WTC11 (cell line): ENCODE results near the gene APOL3. TPM values are rescaled to one million over a fixed set of nuclear protein-coding genes. Genes with fewer than 3 reads are reported as not detected.
"Not testable (repeated sequence)": the region's sequence is repeated elsewhere in the genome, so short reads cannot be mapped to it uniquely, and the experiment has no call there.

Experiments
- ATAC-seq: fragments of 200-7000 bp; cut with Tn5 transposase; 2 replicates; pipeline ENCODE4 v1.10.0; 2021; ENCODE audit warnings: mild to moderate bottlenecking, moderate library complexity
- CTCF ChIA-PET: fragments of 300-600 bp; sonication (Branson Sonifier 250); formaldehyde crosslinking; loops from one replicate; lab custom pipeline; 2021; ENCODE audit warnings: antibody characterized with exemption; lab: Charles Lee
- POLR2A ChIA-PET: fragments of 350-600 bp; sonication (Branson Sonifier 250); formaldehyde crosslinking; loops from one replicate; lab custom pipeline; 2021; ENCODE audit warnings: antibody characterized with exemption; lab: Charles Lee
- DNase-seq: peaks from one replicate; pipeline ENCODE4 v3.0.0; 2021; ENCODE audit warnings: low spot score
- H3K27ac Mint-ChIP-seq: 2 replicates; pipeline ENCODE4 v1.8.0; 2021; ENCODE audit warnings: mixed read lengths
- H3K27me3 Mint-ChIP-seq: 2 replicates; pipeline ENCODE4 v1.8.0; 2021; ENCODE audit warnings: low read depth, mild to moderate bottlenecking, moderate library complexity, mixed read lengths
- H3K36me3 Mint-ChIP-seq: 2 replicates; pipeline ENCODE4 v1.8.0; 2021; ENCODE audit warnings: mixed read lengths
- H3K4me1 Mint-ChIP-seq: 2 replicates; pipeline ENCODE4 v1.8.0; 2022; ENCODE audit warnings: mixed read lengths
- H3K4me3 Mint-ChIP-seq: 2 replicates; pipeline ENCODE4 v1.8.0; 2021; ENCODE audit warnings: mild to moderate bottlenecking, moderate library complexity, mixed read lengths
- H3K9me3 Mint-ChIP-seq: 2 replicates; pipeline ENCODE4 v1.8.0; 2021; ENCODE audit warnings: mixed read lengths
- AFF4 ChIP-seq: sonication (generic); formaldehyde crosslinking; IDR thresholded peaks from 2 replicates; pipeline ENCODE4 v1.8.1; 2023; ENCODE audit warnings: mild to moderate bottlenecking, missing genetic modification reagents, borderline replicate concordance
- ETV6 ChIP-seq: sonication (generic); formaldehyde crosslinking; IDR thresholded peaks from 2 replicates; pipeline ENCODE4 v1.8.1; 2022; ENCODE audit warnings: mild to moderate bottlenecking, missing genetic modification reagents
- FOXP4 ChIP-seq: sonication (generic); formaldehyde crosslinking; IDR thresholded peaks from 2 replicates; pipeline ENCODE4 v1.8.0; 2022; ENCODE audit warnings: mild to moderate bottlenecking, missing genetic modification reagents
- SP1 ChIP-seq: sonication (generic); formaldehyde crosslinking; conservative IDR thresholded peaks from 2 replicates; pipeline ENCODE4 v1.8.1; 2022; ENCODE audit warnings: missing genetic modification reagents
- TEAD4 ChIP-seq: sonication (generic); formaldehyde crosslinking; IDR thresholded peaks from 2 replicates; pipeline ENCODE4 v1.8.0; 2022; ENCODE audit warnings: mild to moderate bottlenecking, missing genetic modification reagents
- total RNA-seq: library from RNA; stranded (reverse); gene quantifications from 3 replicates; pipeline ENCODE4 v1.2.3, GENCODE V29; 2021
- TF ChIP-seq, protein P1 (sequence below): fragments of 250-450 bp; sonication (Bioruptor Pico); IDR thresholded peaks from 2 replicates; pipeline ENCODE4 v1.9.0; 2021; ENCODE audit warnings: mild to moderate bottlenecking, borderline replicate concordance
- TF ChIP-seq, protein P2 (sequence below): sonication (generic); formaldehyde crosslinking; IDR thresholded peaks from 2 replicates; pipeline ENCODE4 v1.8.1; 2023; ENCODE audit warnings: mild to moderate bottlenecking, missing genetic modification reagents, moderate library complexity

Gene APOL3
- total RNA-seq, 1 experiment from 2014 or later: 0.26 TPM

DNA sequence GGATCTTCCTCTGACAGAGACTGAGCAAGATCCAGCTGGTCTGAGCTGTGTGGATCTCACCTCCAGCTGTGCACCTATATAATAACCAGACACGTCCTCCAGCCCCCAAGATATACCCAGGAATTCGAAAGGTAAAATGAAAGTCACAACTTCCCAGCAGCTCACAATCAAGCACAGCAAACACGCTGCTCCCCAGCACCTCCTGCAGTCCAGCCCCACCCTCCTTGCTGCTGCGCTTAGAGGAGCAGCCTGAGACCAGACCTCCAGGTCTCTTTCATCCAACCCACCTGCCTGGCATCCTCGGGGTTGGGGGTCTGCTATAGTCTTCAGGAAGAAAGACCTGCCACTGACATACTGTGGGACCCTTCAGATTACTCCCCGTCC lies 44.1 kb upstream of the APOL3 start (continued):
- no peak for TF ChIP-seq ETV6 (CRISPR knock-in tag)
- TF ChIP-seq FOXP4 (CRISPR knock-in tag): no peak

DNA sequence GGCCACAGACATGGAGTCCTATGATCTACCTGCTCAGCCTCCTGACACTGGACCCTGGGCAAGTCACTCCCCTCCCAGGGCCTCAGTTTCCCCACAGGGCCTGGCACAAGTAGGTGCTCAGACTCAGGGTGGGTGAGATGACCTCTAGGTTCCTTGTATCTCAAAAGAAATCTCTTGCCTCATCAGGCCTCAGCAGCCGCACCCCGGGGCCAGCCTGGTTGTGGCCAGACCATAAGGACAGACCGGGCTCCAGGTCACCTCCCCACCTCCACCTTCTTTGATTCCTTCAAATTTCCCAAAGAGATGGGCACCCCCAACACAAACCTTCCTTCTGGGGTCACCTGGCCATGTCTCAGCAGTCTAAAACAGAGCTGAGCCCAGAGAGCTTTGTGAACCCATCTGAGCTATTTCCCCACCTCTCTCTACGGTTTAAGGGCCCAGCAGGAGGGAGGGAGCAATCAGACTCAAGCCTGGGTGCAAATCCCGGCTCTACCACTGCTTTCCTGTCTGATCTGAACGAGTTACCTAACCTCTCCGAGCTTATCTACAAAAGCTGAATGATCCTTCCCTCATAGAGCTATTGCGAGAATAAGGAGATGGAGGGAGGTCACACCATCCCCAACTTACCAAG lies 43.6 kb upstream of the APOL3 start:
- peaks cover 7% of the 10 kb centered on the region for H3K27me3 Mint-ChIP-seq
- ATAC-seq: peak; percentile 55
- no peak overlapping the region for H3K4me3 Mint-ChIP-seq
- TF ChIP-seq AFF4 (CRISPR knock-in tag) (no peak), SP1 (CRISPR knock-in tag) (no peak), TEAD4 (CRISPR knock-in tag) (no peak)
- TF ChIP-seq, protein P1, sequence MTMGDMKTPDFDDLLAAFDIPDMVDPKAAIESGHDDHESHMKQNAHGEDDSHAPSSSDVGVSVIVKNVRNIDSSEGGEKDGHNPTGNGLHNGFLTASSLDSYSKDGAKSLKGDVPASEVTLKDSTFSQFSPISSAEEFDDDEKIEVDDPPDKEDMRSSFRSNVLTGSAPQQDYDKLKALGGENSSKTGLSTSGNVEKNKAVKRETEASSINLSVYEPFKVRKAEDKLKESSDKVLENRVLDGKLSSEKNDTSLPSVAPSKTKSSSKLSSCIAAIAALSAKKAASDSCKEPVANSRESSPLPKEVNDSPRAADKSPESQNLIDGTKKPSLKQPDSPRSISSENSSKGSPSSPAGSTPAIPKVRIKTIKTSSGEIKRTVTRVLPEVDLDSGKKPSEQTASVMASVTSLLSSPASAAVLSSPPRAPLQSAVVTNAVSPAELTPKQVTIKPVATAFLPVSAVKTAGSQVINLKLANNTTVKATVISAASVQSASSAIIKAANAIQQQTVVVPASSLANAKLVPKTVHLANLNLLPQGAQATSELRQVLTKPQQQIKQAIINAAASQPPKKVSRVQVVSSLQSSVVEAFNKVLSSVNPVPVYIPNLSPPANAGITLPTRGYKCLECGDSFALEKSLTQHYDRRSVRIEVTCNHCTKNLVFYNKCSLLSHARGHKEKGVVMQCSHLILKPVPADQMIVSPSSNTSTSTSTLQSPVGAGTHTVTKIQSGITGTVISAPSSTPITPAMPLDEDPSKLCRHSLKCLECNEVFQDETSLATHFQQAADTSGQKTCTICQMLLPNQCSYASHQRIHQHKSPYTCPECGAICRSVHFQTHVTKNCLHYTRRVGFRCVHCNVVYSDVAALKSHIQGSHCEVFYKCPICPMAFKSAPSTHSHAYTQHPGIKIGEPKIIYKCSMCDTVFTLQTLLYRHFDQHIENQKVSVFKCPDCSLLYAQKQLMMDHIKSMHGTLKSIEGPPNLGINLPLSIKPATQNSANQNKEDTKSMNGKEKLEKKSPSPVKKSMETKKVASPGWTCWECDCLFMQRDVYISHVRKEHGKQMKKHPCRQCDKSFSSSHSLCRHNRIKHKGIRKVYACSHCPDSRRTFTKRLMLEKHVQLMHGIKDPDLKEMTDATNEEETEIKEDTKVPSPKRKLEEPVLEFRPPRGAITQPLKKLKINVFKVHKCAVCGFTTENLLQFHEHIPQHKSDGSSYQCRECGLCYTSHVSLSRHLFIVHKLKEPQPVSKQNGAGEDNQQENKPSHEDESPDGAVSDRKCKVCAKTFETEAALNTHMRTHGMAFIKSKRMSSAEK (CRISPR knock-in tag): no peak
- TF ChIP-seq, protein P2, sequence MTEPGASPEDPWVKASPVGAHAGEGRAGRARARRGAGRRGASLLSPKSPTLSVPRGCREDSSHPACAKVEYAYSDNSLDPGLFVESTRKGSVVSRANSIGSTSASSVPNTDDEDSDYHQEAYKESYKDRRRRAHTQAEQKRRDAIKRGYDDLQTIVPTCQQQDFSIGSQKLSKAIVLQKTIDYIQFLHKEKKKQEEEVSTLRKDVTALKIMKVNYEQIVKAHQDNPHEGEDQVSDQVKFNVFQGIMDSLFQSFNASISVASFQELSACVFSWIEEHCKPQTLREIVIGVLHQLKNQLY (CRISPR knock-in tag): no peak
- peaks cover 5% of the 10 kb centered on the region for H3K36me3 Mint-ChIP-seq
- ChIA-PET POLR2A (interaction anchor here (0.5 kb wide), 1 partner anchor 59 kb away, joined by 4 read pairs; no protein-coding TSS in a partner anchor), CTCF (interaction anchor here (0.9 to 1.9 kb wide), 10 partner anchors 9 to 283 kb away, joined by 3 to 8 read pairs (median 4); partner anchors contain the start of gene APOL2)
- no peak overlapping the region for H3K27ac Mint-ChIP-seq
- H3K9me3 Mint-ChIP-seq: peaks cover 10% of the 10 kb centered on the region
- peaks cover 23% of the 10 kb centered on the region for H3K4me1 Mint-ChIP-seq
- no peak for DNase-seq

DNA sequence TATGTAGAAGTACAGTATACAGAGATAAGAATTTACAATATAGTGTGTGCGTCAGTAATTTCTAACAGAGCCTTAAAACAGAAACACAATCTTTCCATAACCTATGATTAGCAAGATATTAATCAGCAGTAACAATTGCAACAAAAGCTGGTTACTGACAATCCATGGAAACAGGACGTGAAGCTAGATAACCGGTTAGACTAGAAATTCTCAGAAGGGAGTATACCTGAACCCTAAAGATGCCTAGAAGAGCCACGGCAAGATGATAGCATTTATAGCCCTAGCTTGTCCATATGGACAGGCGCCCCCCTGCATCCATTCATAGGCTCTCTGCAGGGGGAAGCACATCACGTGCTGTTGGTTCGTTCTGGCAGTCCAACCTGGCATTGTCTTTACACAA lies 42.9 kb upstream of the APOL3 start:
- H3K27me3 Mint-ChIP-seq, ATAC-seq, POLR2A ChIA-PET, H3K9me3 Mint-ChIP-seq, H3K36me3 Mint-ChIP-seq, H3K4me3 Mint-ChIP-seq, DNase-seq, H3K27ac Mint-ChIP-seq: not testable (repeated sequence)
- H3K4me1 Mint-ChIP-seq: peaks cover 23% of the 10 kb centered on the region
- CTCF ChIA-PET: interaction anchor here (1.0 to 1.6 kb wide), 2 partner anchors 9 to 36 kb away, joined by 3 to 6 read pairs; partner anchors contain the start of gene APOL2

DNA sequence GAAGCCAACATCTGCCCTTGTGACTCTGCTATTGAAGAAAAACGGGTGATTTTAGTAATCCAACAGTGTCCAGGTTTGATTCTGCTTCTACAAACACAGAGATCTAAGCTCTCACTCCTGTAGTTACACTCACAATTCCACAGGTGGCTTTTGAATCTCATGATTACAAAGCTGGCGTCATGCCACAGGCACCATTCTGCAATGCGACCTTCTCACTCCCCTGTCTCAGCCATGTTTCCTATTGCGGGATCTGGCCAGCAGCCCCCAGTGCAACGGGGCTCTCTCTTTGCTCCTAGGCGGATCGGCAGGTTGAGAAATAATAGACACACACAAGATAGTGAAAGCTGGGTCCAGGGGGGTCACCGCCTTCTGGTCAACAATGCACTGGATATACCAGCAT lies 42.4 kb upstream of the APOL3 start:
- H3K9me3 Mint-ChIP-seq, H3K4me3 Mint-ChIP-seq, H3K36me3 Mint-ChIP-seq, POLR2A ChIA-PET, DNase-seq, ATAC-seq, H3K27me3 Mint-ChIP-seq, H3K27ac Mint-ChIP-seq: not testable (repeated sequence)
- CTCF ChIA-PET: interaction anchor here (1.0 to 1.2 kb wide), 2 partner anchors 36 to 283 kb away, joined by 3 read pairs; partner anchors contain the start of gene APOL2
- H3K4me1 Mint-ChIP-seq: peaks cover 29% of the 10 kb centered on the region
